WERI-Rb-1 (cell line): Measurements from ENCODE around the gene BCR.

Experiments
- DNase-seq: peaks from one replicate; pipeline ENCODE4 v3.0.0-alpha.2; 2020
- H3K27ac ChIP-seq: fragments of 250-450 bp; sonication (Bioruptor Pico); 2 replicates; pipeline ENCODE4 v1.5.1; 2020; ENCODE audit warnings: mild to moderate bottlenecking, moderate library complexity
- H3K27me3 ChIP-seq: fragments of 250-450 bp; sonication (Bioruptor Pico); 2 replicates; pipeline ENCODE4 v1.5.1; 2021; ENCODE audit warnings: mild to moderate bottlenecking, low read depth, moderate library complexity; ENCODE audit not compliant: insufficient read depth, severe bottlenecking
- H3K36me3 ChIP-seq: fragments of 250-450 bp; sonication (Bioruptor Pico); 2 replicates; pipeline ENCODE4 v1.5.1; 2020; ENCODE audit warnings: mild to moderate bottlenecking, moderate library complexity
- H3K4me3 ChIP-seq: 2 replicates; pipeline ENCODE4 v1.5.1; 2011; ENCODE audit warnings: low read depth, mild to moderate bottlenecking, control low read depth, low read length
- H3K9me3 ChIP-seq: fragments of 250-450 bp; sonication (Bioruptor Pico); 2 replicates; pipeline ENCODE4 v1.5.1; 2021; ENCODE audit warnings: mild to moderate bottlenecking, moderate library complexity; ENCODE audit not compliant: severe bottlenecking
- TF ChIP-seq, protein P1 (sequence below): IDR thresholded peaks from 2 replicates; pipeline ENCODE4 v1.5.1; 2011; ENCODE audit warnings: low read depth, mild to moderate bottlenecking, control low read depth, inconsistent platforms, low read length

BCR gene

DNA sequence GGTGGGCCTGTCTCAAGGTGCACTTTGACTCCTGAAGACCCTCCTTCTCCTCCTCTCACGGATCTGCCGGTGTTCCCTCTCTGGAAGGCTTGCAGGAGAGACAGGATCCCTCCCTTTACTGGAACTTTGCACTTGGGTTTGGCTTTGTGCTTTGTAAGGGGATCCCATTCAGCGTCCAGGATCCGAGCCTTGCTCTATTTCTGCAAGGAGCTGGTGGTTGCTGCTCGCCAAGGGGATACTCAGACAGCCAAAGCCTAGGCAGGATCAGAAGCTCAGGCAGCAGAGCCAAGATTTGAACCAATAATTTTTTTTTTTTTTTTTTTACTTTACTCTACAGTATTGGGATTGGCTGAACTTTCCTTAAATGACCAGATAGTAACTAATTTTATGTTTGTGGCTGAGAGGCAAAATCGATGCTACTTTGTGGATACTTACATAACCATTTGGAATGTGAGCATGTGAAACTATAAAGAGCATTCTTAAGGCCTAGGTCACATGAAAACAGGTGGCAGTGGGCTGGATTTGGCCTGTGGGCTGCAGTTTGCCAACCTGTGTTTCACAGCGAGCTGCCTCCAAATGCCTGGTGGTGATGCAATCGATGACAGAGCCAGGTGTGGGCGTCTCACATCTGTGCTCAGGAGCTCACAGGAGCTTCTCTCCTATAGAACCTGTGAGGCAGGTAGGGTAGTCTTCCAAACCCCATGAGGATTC is 25.2 kb downstream of the BCR start:
- Histone ChIP-seq H3K27me3 (no peaks in the 10 kb centered on the region), H3K27ac (no peak overlapping the region), H3K4me3 (no peak overlapping the region), H3K9me3 (no peaks in the 10 kb centered on the region), H3K36me3 (peaks cover 29% of the 10 kb centered on the region)
- TF ChIP-seq, protein P1, sequence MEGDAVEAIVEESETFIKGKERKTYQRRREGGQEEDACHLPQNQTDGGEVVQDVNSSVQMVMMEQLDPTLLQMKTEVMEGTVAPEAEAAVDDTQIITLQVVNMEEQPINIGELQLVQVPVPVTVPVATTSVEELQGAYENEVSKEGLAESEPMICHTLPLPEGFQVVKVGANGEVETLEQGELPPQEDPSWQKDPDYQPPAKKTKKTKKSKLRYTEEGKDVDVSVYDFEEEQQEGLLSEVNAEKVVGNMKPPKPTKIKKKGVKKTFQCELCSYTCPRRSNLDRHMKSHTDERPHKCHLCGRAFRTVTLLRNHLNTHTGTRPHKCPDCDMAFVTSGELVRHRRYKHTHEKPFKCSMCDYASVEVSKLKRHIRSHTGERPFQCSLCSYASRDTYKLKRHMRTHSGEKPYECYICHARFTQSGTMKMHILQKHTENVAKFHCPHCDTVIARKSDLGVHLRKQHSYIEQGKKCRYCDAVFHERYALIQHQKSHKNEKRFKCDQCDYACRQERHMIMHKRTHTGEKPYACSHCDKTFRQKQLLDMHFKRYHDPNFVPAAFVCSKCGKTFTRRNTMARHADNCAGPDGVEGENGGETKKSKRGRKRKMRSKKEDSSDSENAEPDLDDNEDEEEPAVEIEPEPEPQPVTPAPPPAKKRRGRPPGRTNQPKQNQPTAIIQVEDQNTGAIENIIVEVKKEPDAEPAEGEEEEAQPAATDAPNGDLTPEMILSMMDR, result no peak
- no peak for DNase-seq

DNA sequence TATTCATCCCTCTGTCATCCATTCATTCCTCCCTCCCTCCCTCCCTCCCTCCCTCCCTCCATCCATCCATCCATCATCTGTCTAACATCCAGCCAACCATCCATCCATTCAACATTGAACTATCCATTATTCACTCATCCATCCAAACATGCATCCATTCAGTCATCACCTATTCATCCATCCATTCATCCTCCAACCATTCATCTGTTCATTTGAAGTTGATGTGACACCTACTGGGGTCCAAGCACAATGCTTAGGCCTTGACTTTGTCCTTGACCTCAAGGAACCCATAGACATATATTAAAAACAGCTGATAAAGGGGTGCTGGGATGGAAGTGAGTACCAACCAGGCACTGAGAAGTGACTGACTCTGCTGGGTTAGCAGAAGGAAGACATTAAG is 26.6 kb downstream of the BCR start:
- Histone ChIP-seq H3K9me3 (no peaks in the 10 kb centered on the region), H3K27ac (no peak overlapping the region), H3K4me3 (no peak overlapping the region), H3K36me3 (peaks cover 29% of the 10 kb centered on the region), H3K27me3 (no peaks in the 10 kb centered on the region)
- TF ChIP-seq, protein P1, result no peak
- DNase-seq, result no peak

- Histone ChIP-seq H3K27ac (no peak overlapping the region), H3K27me3 (no peaks in the 10 kb centered on the region), H3K36me3 (peaks cover 31% of the 10 kb centered on the region), H3K4me3 (no peak overlapping the region), H3K9me3 (no peaks in the 10 kb centered on the region)
- TF ChIP-seq, protein P1, result no peak
- DNase-seq, result no peak
Measured at GRCh38 chr22:23207729-23208393, 27.6 kb downstream of the BCR start.

GRCh38 chr22:23210428-23211170 is 30.3 kb downstream of the BCR start:
- no peak for DNase-seq
- no peaks in the 10 kb centered on the region for H3K9me3 ChIP-seq
- no peak overlapping the region for H3K4me3 ChIP-seq
- H3K27ac ChIP-seq, result no peak overlapping the region
- peaks cover 21% of the 10 kb centered on the region for H3K36me3 ChIP-seq
- H3K27me3 ChIP-seq, result no peaks in the 10 kb centered on the region
- TF ChIP-seq, protein P1, result no peak

GRCh38 chr22:23211622-23212021 is 31.3 kb downstream of the BCR start:
- TF ChIP-seq, protein P1, result no peak
- no peak for DNase-seq
- Histone ChIP-seq H3K27me3 (no peaks in the 10 kb centered on the region), H3K4me3 (no peak overlapping the region), H3K9me3 (no peaks in the 10 kb centered on the region), H3K36me3 (peaks cover 21% of the 10 kb centered on the region), H3K27ac (no peak overlapping the region)
